ENCODE measurements around the gene ZNF774. TPM values are rescaled to one million over a fixed set of nuclear protein-coding genes. Genes with fewer than 3 reads are reported as not detected.
A peak's percentile ranks its signal among the peaks of the same experiment; 100 is the strongest.

ZNF774 gene
- total RNA-seq, 2 donors from 2014 or later, result 2.5 to 3.6 TPM

- Histone ChIP-seq H3K9ac (ENCODE audit: extremely low read depth, low read length, poor library complexity, severe bottlenecking) (no peak overlapping the region), H3K9me3 (ENCODE audit: control insufficient read depth, low read length) (no peaks in the 10 kb centered on the region), H3K27me3 (ENCODE audit: control insufficient read depth, insufficient read depth, low read length, poor library complexity, severe bottlenecking) (peaks cover 23% of the 10 kb centered on the region), H3K27ac (ENCODE audit: low read depth, low read length) (no peak overlapping the region), H3K36me3 (ENCODE audit: control insufficient read depth, insufficient read depth, low read length) (no peaks in the 10 kb centered on the region), H3K4me1 (ENCODE audit: control insufficient read depth, insufficient read depth, low read length) (no peaks in the 10 kb centered on the region), H3K4me3 (ENCODE audit: low read length) (no peak overlapping the region)
- H3K27me3 Mint-ChIP-seq (ENCODE audit: insufficient read depth), result peaks cover 24% of the 10 kb centered on the region
- WGBS, 2 experiments (ENCODE audit: insufficient coverage in 1 of 2, insufficient read length in 1 of 2), result 89 to 94% methylated on average over 2 of the region's 2 CpGs
- H3K4me1 Mint-ChIP-seq, result peaks cover 6% of the 10 kb centered on the region
- H3K36me3 Mint-ChIP-seq (ENCODE audit: low read depth), result peaks cover 8% of the 10 kb centered on the region
- H3K27ac Mint-ChIP-seq, result no peak overlapping the region
- no peak overlapping the region for H3K4me3 Mint-ChIP-seq
- H3K9me3 Mint-ChIP-seq, result peaks cover 7% of the 10 kb centered on the region
- DNase-seq, result no peak
- TF ChIP-seq, protein P1, sequence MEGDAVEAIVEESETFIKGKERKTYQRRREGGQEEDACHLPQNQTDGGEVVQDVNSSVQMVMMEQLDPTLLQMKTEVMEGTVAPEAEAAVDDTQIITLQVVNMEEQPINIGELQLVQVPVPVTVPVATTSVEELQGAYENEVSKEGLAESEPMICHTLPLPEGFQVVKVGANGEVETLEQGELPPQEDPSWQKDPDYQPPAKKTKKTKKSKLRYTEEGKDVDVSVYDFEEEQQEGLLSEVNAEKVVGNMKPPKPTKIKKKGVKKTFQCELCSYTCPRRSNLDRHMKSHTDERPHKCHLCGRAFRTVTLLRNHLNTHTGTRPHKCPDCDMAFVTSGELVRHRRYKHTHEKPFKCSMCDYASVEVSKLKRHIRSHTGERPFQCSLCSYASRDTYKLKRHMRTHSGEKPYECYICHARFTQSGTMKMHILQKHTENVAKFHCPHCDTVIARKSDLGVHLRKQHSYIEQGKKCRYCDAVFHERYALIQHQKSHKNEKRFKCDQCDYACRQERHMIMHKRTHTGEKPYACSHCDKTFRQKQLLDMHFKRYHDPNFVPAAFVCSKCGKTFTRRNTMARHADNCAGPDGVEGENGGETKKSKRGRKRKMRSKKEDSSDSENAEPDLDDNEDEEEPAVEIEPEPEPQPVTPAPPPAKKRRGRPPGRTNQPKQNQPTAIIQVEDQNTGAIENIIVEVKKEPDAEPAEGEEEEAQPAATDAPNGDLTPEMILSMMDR (conservative IDR thresholded peaks at IDR 0.05), result no peak
Observed at GRCh38 chr15:90354986-90355385, 2.9 kb downstream of the ZNF774 start.

DNA sequence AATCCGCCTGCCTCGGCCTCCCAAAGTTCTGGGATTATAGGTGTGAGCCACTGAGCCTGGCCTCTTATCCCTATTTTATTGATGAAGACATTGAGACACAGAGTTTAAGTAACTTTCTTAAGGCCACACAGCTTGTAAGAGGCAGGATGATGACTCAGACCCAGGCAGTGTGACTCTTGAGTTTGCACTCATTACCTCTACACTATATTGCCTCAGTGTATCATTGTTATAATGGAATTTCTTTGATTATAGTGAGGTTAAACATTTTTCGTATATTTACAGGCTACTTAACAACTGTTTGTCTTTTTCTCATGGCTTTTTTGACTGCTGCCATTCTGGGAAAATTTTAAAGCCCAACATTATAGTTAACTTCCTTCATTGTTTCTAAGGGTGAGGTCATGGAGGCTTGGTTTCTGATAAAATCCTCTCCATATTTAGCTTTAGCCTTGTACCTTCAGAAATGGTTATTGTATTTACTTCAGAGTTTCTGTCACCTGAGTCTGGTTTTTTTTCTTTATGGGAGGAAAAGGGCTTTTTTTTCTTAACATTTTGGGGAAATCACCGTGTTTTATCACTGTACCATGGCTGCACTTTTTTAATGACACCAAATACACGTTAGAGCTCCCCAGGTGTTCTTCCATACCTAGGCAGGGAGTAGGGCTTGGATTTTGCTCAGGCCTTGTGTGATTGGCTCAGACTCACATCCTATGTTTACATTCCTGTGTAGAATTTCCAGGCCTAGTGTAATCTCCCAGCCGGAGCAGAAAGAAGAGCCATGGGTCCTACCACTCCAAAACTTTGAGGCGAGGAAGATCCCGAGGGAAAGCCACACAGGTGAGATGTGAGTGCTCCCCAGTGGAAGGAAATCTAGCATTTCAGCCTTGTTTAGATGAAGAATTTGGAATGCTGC lies 6.3 kb downstream of the ZNF774 start:
- DNase-seq, result no peak
- H3K36me3 ChIP-seq (ENCODE audit: control insufficient read depth, insufficient read depth, low read length), result no peaks in the 10 kb centered on the region
- H3K27me3 ChIP-seq (ENCODE audit: control insufficient read depth, insufficient read depth, low read length, poor library complexity, severe bottlenecking), result no peaks in the 10 kb centered on the region
- H3K4me1 ChIP-seq (ENCODE audit: control insufficient read depth, insufficient read depth, low read length), result no peaks in the 10 kb centered on the region
- Mint-ChIP-seq H3K4me1 (peaks cover 13% of the 10 kb centered on the region), H3K36me3 (ENCODE audit: low read depth) (peaks cover 20% of the 10 kb centered on the region), H3K27me3 (ENCODE audit: insufficient read depth) (peaks cover 6% of the 10 kb centered on the region), H3K27ac (no peak overlapping the region), H3K9me3 (peaks cover 18% of the 10 kb centered on the region), H3K4me3 (no peak overlapping the region)
- WGBS, 2 experiments (ENCODE audit: insufficient coverage in 1 of 2, insufficient read length in 1 of 2), result 88 to 94% methylated on average over 3 to 8 of the region's 8 CpGs
- H3K27ac ChIP-seq (ENCODE audit: low read depth, low read length), result no peak overlapping the region
- no peak overlapping the region for H3K9ac ChIP-seq (ENCODE audit: extremely low read depth, low read length, poor library complexity, severe bottlenecking)
- H3K9me3 ChIP-seq (ENCODE audit: control insufficient read depth, low read length), result no peaks in the 10 kb centered on the region
- H3K4me3 ChIP-seq (ENCODE audit: low read length), result no peak overlapping the region
- TF ChIP-seq, protein P1 (conservative IDR thresholded peaks at IDR 0.05), result no peak

DNA sequence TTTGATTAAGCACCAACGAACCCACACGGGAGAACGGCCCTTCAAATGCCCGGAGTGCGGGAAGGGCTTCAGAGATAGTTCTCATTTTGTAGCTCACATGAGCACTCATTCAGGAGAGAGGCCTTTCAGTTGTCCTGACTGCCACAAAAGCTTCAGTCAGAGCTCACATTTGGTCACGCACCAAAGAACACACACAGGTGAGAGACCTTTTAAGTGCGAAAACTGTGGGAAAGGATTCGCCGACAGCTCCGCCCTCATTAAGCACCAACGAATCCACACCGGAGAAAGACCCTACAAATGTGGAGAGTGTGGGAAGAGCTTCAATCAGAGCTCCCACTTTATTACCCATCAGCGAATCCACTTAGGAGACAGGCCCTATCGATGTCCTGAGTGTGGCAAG lies 8.7 kb downstream of the ZNF774 start:
- Histone ChIP-seq H3K4me3 (ENCODE audit: low read length) (no peak overlapping the region), H3K27ac (ENCODE audit: low read depth, low read length) (no peak overlapping the region), H3K9ac (ENCODE audit: extremely low read depth, low read length, poor library complexity, severe bottlenecking) (no peak overlapping the region), H3K9me3 (ENCODE audit: control insufficient read depth, low read length) (no peaks in the 10 kb centered on the region), H3K4me1 (ENCODE audit: control insufficient read depth, insufficient read depth, low read length) (no peaks in the 10 kb centered on the region), H3K27me3 (ENCODE audit: control insufficient read depth, insufficient read depth, low read length, poor library complexity, severe bottlenecking) (no peaks in the 10 kb centered on the region), H3K36me3 (ENCODE audit: control insufficient read depth, insufficient read depth, low read length) (no peaks in the 10 kb centered on the region)
- peaks cover 20% of the 10 kb centered on the region for H3K36me3 Mint-ChIP-seq (ENCODE audit: low read depth)
- TF ChIP-seq, protein P1 (conservative IDR thresholded peaks at IDR 0.05), result no peak
- peaks cover 16% of the 10 kb centered on the region for H3K4me1 Mint-ChIP-seq
- WGBS, 2 experiments (ENCODE audit: insufficient coverage in 1 of 2, insufficient read length in 1 of 2), result 84 to 92% methylated on average over 12 to 14 of the region's 14 CpGs
- H3K27me3 Mint-ChIP-seq (ENCODE audit: insufficient read depth), result peaks cover 4% of the 10 kb centered on the region
- peak; percentile 71 for DNase-seq
- no peak overlapping the region for H3K4me3 Mint-ChIP-seq
- no peak overlapping the region for H3K27ac Mint-ChIP-seq
- H3K9me3 Mint-ChIP-seq, result peaks cover 18% of the 10 kb centered on the region
